ENCODE measurements around the gene TAAR1. TPM values are rescaled to one million over a fixed set of nuclear protein-coding genes. Genes with fewer than 3 reads are reported as not detected.
"Not testable (repeated sequence)": the region's sequence is repeated elsewhere in the genome, so short reads cannot be mapped to it uniquely, and the experiment has no call there.

TAAR1 gene
- not detected for total RNA-seq

GRCh38 chr6:132659082-132659481 lies at the start of gene TAAR1:
Gene TAAR1 (minus strand): TSS chr6:132659182. CDS start chr6:132646003, 13,179 bp downstream.
- Mint-ChIP-seq H3K4me1 (no peaks in the 10 kb centered on the region), H3K27ac (no peak within 1 kb of the TSS), H3K4me3 (no peak within 1 kb of the TSS), H3K27me3 (no peaks in the 10 kb centered on the region), H3K9me3 (no peaks in the 10 kb centered on the region), H3K36me3 (no peaks in the 10 kb centered on the region)
- no peak for DNase-seq

GRCh38 chr6:132708771-132709170 lies 49.8 kb upstream of the TAAR1 start:
- Mint-ChIP-seq H3K9me3 (peaks cover 13% of the 10 kb centered on the region), H3K27ac (no peak overlapping the region), H3K4me1 (no peaks in the 10 kb centered on the region), H3K36me3 (no peaks in the 10 kb centered on the region), H3K27me3 (peaks cover 32% of the 10 kb centered on the region), H3K4me3 (no peak overlapping the region)
- no peak for DNase-seq

- Mint-ChIP-seq H3K36me3 (no peaks in the 10 kb centered on the region), H3K9me3 (peaks cover 15% of the 10 kb centered on the region), H3K27ac (no peak overlapping the region), H3K27me3 (peaks cover 33% of the 10 kb centered on the region), H3K4me3 (no peak overlapping the region), H3K4me1 (no peaks in the 10 kb centered on the region)
- DNase-seq = no peak
Observed at GRCh38 chr6:132708002-132708401, 49.0 kb upstream of the TAAR1 start.

- peaks cover 41% of the 10 kb centered on the region for H3K27me3 Mint-ChIP-seq
Observed at GRCh38 chr6:132706756-132707155, 47.8 kb upstream of the TAAR1 start.

GRCh38 chr6:132703936-132704335 lies 45.0 kb upstream of the TAAR1 start:
- Mint-ChIP-seq H3K36me3 (no peaks in the 10 kb centered on the region), H3K4me3 (no peak overlapping the region), H3K27ac (no peak overlapping the region), H3K9me3 (peaks cover 15% of the 10 kb centered on the region), H3K27me3 (peaks cover 40% of the 10 kb centered on the region), H3K4me1 (no peaks in the 10 kb centered on the region)
- no peak for DNase-seq

More at GRCh38 chr6:132706756-132707155, 47.8 kb upstream of the TAAR1 start:
- not testable (repeated sequence) for H3K27ac Mint-ChIP-seq, DNase-seq, H3K4me3 Mint-ChIP-seq, H3K36me3 Mint-ChIP-seq, H3K4me1 Mint-ChIP-seq
- H3K9me3 Mint-ChIP-seq = peaks cover 15% of the 10 kb centered on the region

GRCh38 chr6:132698608-132699007 lies 39.6 kb upstream of the TAAR1 start:
- no peak overlapping the region for H3K27ac Mint-ChIP-seq
- peaks cover 3% of the 10 kb centered on the region for H3K36me3 Mint-ChIP-seq
- H3K9me3 Mint-ChIP-seq = peaks cover 13% of the 10 kb centered on the region
- H3K4me3 Mint-ChIP-seq = no peak overlapping the region
- no peaks in the 10 kb centered on the region for H3K4me1 Mint-ChIP-seq
- no peak for DNase-seq
- peaks cover 25% of the 10 kb centered on the region for H3K27me3 Mint-ChIP-seq

- no peaks in the 10 kb centered on the region for H3K4me1 Mint-ChIP-seq
- H3K4me3 Mint-ChIP-seq = no peak overlapping the region
- H3K9me3 Mint-ChIP-seq = peaks cover 11% of the 10 kb centered on the region
- H3K27ac Mint-ChIP-seq = no peak overlapping the region
- peaks cover 4% of the 10 kb centered on the region for H3K27me3 Mint-ChIP-seq
- peaks cover 3% of the 10 kb centered on the region for H3K36me3 Mint-ChIP-seq
- no peak for DNase-seq
Observed at GRCh38 chr6:132695773-132696172, 36.8 kb upstream of the TAAR1 start.

GRCh38 chr6:132693478-132693877 lies 34.5 kb upstream of the TAAR1 start:
- Mint-ChIP-seq H3K4me1 (no peaks in the 10 kb centered on the region), H3K4me3 (no peak overlapping the region), H3K9me3 (peaks cover 11% of the 10 kb centered on the region), H3K27ac (no peak overlapping the region), H3K27me3 (peaks cover 20% of the 10 kb centered on the region), H3K36me3 (peaks cover 3% of the 10 kb centered on the region)
- no peak for DNase-seq

- Mint-ChIP-seq H3K27ac (no peak overlapping the region), H3K27me3 (peaks cover 30% of the 10 kb centered on the region), H3K9me3 (peaks cover 2% of the 10 kb centered on the region), H3K36me3 (peaks cover 1% of the 10 kb centered on the region), H3K4me1 (no peaks in the 10 kb centered on the region), H3K4me3 (no peak overlapping the region)
- no peak for DNase-seq
Observed at GRCh38 chr6:132690678-132691077, 31.7 kb upstream of the TAAR1 start.

GRCh38 chr6:132687306-132687705 lies 28.3 kb upstream of the TAAR1 start:
- peaks cover 37% of the 10 kb centered on the region for H3K27me3 Mint-ChIP-seq
- DNase-seq = no peak
- H3K4me1 Mint-ChIP-seq = no peaks in the 10 kb centered on the region
- no peak overlapping the region for H3K27ac Mint-ChIP-seq
- H3K4me3 Mint-ChIP-seq = no peak overlapping the region
- H3K9me3 Mint-ChIP-seq = no peaks in the 10 kb centered on the region
- no peaks in the 10 kb centered on the region for H3K36me3 Mint-ChIP-seq

- Mint-ChIP-seq H3K4me1 (no peaks in the 10 kb centered on the region), H3K27ac (no peak overlapping the region), H3K4me3 (no peak overlapping the region), H3K9me3 (no peaks in the 10 kb centered on the region), H3K36me3 (no peaks in the 10 kb centered on the region), H3K27me3 (peaks cover 37% of the 10 kb centered on the region)
- DNase-seq = no peak
Observed at GRCh38 chr6:132686531-132686930, 27.5 kb upstream of the TAAR1 start.

GRCh38 chr6:132685009-132685408 lies 26.0 kb upstream of the TAAR1 start:
- Mint-ChIP-seq H3K9me3 (no peaks in the 10 kb centered on the region), H3K4me1 (no peaks in the 10 kb centered on the region), H3K27me3 (peaks cover 33% of the 10 kb centered on the region), H3K36me3 (no peaks in the 10 kb centered on the region), H3K4me3 (no peak overlapping the region), H3K27ac (no peak overlapping the region)
- DNase-seq = no peak

GRCh38 chr6:132684272-132684671 lies 25.3 kb upstream of the TAAR1 start:
- Mint-ChIP-seq H3K27ac (no peak overlapping the region), H3K36me3 (no peaks in the 10 kb centered on the region), H3K9me3 (no peaks in the 10 kb centered on the region), H3K4me3 (no peak overlapping the region), H3K27me3 (peaks cover 25% of the 10 kb centered on the region), H3K4me1 (no peaks in the 10 kb centered on the region)
- DNase-seq = no peak

GRCh38 chr6:132683543-132683942 lies 24.6 kb upstream of the TAAR1 start:
- H3K27ac Mint-ChIP-seq = no peak overlapping the region

GRCh38 chr6:132679094-132679493 lies 20.1 kb upstream of the TAAR1 start:
- peaks cover 24% of the 10 kb centered on the region for H3K27me3 Mint-ChIP-seq
- not testable (repeated sequence) for H3K27ac Mint-ChIP-seq, H3K4me3 Mint-ChIP-seq, H3K4me1 Mint-ChIP-seq, H3K9me3 Mint-ChIP-seq, H3K36me3 Mint-ChIP-seq, DNase-seq

More at GRCh38 chr6:132683543-132683942, 24.6 kb upstream of the TAAR1 start:
- Mint-ChIP-seq H3K4me1 (no peaks in the 10 kb centered on the region), H3K27me3 (peaks cover 25% of the 10 kb centered on the region), H3K9me3 (no peaks in the 10 kb centered on the region), H3K4me3 (no peak overlapping the region), H3K36me3 (no peaks in the 10 kb centered on the region)
- no peak for DNase-seq

GRCh38 chr6:132675749-132676148 lies 16.8 kb upstream of the TAAR1 start:
- Mint-ChIP-seq H3K27ac (no peak overlapping the region), H3K9me3 (peaks cover 1% of the 10 kb centered on the region), H3K4me3 (no peak overlapping the region), H3K27me3 (peaks cover 18% of the 10 kb centered on the region), H3K36me3 (no peaks in the 10 kb centered on the region), H3K4me1 (no peaks in the 10 kb centered on the region)
- no peak for DNase-seq

- no peak overlapping the region for H3K27ac Mint-ChIP-seq
Observed at GRCh38 chr6:132675002-132675401, 16.0 kb upstream of the TAAR1 start.

More at GRCh38 chr6:132675002-132675401, 16.0 kb upstream of the TAAR1 start:
- Mint-ChIP-seq H3K36me3 (no peaks in the 10 kb centered on the region), H3K4me1 (no peaks in the 10 kb centered on the region), H3K9me3 (peaks cover 1% of the 10 kb centered on the region), H3K4me3 (no peak overlapping the region), H3K27me3 (peaks cover 18% of the 10 kb centered on the region)
- no peak for DNase-seq

All from activated naive CD8-positive, alpha-beta T cell treated with anti-CD3 and anti-CD28 coated beads for 36 hours (primary cell).